GM04504 (cell line): ENCODE measurements around the gene PTPN3.
"Not testable (repeated sequence)": the region's sequence is repeated elsewhere in the genome, so short reads cannot be mapped to it uniquely, and the experiment has no call there.

Source experiments
- DNase-seq: peaks from one replicate; pipeline ENCODE4 v3.0.0-alpha.2; 2012; ENCODE audit warnings: low read depth

Gene PTPN3

DNA sequence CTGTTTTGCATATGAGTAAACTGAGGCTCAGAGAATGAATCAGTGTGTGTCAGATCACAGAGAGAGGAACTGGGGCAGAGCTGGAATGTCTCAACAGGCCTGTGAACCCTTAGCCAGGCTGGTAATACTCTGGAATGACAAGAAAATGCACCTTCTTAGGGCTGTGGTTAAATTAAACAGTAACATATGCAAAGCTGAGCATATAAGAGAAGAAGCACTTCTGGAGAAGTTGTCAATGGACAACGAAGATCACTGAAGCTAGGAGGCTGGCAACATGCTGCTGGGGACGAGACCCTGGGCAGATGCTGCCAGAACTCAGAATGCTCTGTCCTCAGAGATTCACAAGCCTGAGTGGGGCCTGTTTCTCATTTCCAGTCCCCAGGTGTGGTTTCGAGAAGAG is 112.6 kb downstream of the PTPN3 start:
- DNase-seq = no peak

DNA sequence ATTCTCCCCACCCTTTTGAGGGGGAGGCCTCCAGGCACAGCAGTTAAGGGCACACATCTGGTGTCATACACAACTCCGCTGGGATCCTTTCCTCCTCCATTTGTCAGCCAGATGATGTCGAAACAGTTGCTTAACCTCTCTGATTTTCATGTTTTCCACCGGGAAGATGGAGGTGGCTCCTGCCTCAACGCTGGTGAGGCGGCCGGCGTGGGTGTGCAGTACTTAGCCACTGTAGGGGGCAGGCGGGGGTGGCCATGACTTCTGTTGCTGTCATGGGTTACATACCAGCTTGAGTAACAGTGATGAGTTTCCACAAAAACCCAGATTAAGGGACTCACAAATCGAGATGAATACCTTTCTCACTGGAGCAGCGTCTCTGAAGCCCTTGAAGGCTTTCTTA is 114.2 kb downstream of the PTPN3 start:
- no peak for DNase-seq

DNA sequence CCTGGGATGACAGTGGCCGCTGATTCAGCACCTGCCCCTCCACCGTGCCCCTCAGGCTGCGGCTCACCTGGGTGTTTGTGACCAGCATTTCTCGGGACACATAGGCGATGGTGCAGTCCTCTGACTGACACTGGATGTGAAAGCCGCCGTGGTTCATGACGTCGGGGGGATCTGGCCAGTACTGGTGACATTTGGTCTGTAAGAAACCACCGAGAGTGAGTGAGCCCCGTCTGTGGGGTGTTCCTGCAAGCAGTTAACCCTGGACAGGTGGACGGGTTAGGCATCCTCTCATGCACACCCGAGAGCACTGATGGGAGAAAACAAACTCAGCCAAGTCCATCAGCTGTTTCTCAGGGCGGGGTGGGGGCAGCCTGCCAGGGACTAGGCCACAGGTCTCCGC is 114.8 kb downstream of the PTPN3 start:
- DNase-seq = no peak

DNA sequence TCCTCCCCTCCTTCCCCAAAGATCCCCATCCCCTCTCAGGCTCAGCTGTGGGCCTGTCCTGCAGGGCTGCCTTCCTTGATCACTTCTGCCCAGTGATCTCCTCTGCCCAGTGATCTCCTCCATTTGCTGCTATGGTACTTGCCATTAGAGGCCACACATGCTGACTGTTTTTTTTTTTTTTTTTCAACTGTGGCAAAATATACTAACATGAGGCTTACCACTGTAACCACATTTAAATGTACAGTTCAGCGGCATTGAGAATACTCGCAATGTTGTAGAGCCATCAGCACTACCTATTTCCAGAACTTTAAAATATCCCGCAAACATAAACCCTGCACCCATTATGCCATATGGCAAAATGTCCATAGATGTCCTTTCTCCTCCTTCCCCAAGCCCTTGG is 115.5 kb downstream of the PTPN3 start:
- no peak for DNase-seq

DNA sequence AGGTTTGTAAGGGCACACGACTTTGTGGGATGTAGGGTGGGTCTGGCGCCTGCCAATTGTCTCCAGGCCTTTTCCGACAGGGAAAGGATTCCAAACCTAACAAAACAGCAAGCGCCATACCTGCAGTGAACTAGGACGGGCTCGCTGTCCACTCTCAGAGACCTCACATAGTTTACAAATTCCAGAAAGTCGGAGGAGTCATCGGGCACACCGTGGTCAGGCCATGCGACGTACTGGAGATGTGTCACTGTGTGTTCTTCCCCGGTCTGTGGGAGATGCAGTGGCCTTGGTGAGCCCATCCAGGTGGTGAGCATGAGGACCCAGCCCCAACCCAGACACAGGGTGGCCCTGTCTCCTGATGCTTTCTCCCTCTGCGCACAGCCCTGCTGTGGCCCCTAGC is 115.9 kb downstream of the PTPN3 start:
- DNase-seq = no peak

DNA sequence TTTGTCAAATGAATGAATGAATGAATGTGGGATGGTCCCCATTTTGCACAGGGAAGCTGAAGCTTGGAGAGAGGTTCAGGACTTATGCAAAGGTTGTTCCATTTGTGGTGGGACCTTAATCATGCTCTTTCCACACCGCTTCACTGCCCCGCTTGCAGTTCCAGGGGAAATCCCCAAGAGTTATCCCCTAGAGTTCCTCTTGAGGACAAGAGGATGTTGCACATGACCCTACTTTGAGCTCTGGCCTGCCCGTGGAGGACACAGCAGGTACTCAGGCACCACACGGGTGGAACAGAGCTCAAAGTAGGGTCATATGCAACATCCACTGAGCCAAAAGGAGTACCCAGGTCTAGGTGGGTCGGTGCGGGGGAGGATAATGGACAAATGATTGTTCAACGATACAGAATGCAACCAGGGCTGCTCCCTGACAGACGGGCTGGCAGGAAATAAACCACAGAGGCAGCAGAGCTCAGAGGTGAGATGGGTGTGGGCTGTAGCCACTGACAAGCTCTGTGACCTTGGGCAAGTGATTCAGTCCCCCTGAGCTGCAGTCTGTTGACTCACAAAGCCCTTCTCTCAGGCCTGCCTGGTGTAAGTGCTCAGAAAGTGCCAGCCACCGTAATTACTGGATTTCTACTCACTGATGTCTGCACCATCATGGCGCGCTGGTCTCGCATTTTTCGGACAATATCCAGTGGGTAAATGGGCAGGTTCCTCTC is 116.9 kb downstream of the PTPN3 start:
- DNase-seq = no peak

GRCh38 chr9:109379513-109379912 is 118.6 kb downstream of the PTPN3 start:
- no peak for DNase-seq

- no peak for DNase-seq
These were observed 119.8 kb downstream of the PTPN3 start for GRCh38 chr9:109378316-109378715.

DNA sequence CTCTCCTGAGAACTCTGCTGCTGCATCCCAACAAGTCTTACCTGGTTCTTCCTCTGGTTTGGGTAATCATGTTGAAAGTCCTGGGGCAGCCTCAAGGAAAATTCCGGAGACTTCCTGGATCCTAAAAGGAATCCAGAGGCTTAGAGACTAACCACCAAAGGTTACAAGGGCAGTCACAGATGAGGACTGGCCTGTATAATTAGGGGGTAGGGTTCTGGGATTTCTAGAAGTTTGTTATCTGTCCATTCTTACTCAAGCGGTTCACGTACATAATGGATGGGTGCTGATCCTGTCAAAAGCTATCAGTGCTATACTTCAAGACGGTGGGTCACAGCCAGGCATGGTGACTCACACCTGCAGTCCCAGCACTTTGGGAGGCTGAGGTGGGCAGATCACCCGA is 125.9 kb downstream of the PTPN3 start:
- DNase-seq = no peak

GRCh38 chr9:109371374-109371773 is 126.7 kb downstream of the PTPN3 start:
- DNase-seq = no peak

- no peak for DNase-seq
These were observed 128.8 kb downstream of the PTPN3 start for GRCh38 chr9:109369285-109369684.

- DNase-seq = no peak
These were observed 137.3 kb downstream of the PTPN3 start for GRCh38 chr9:109360771-109361170.

GRCh38 chr9:109358968-109359603 is 139.0 kb downstream of the PTPN3 start:
- DNase-seq = not testable (repeated sequence)

GRCh38 chr9:109355564-109356297 is 142.4 kb downstream of the PTPN3 start:
- no peak for DNase-seq

DNA sequence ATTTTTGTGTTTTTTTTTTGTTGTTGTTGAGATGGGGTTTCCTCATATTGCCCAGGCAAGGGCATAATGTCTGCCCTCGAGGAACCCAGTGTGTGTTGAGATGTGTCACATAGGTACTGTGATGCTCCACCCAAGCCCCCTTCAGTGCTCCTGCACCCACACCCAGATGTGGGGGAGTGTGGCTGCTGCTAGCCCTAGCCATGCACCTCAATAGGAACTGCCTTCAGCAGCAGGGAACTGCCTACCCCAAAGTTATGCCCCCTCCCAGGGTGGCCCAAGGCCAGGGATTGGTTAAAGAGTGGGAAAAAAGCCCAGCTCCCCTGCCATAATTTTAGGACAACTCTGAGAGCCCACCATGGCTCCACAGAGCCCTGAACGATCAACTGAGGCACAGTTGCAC is 143.9 kb downstream of the PTPN3 start:
- DNase-seq = no peak

GRCh38 chr9:109351032-109351431 is 147.1 kb downstream of the PTPN3 start:
- DNase-seq = no peak

DNA sequence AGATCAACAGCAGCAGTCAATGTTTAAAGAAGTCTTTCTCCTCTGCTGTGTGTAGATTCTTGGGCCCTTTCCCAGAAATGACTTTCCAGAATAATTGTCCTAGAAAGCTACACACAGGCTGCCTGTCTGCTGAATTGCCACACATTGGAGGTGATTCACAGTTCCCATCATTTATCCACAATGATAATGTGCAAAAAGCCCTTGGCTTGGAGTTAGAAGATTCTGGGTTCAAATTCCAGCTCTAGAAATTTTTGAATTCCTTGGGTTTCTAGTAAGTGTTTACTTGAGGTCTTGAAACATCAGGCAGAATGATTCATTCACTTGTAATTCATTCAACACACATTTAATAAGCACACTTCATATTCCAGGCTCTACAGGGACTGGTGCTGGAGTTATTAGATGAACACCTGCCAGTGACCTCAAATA is 148.7 kb downstream of the PTPN3 start:
- DNase-seq = peak; percentile 75

GRCh38 chr9:109346904-109347303 is 151.2 kb downstream of the PTPN3 start:
- DNase-seq = no peak

GRCh38 chr9:109344866-109345265 is 153.2 kb downstream of the PTPN3 start:
- DNase-seq = no peak

- DNase-seq = no peak
These were observed 155.2 kb downstream of the PTPN3 start for GRCh38 chr9:109342878-109343277.

DNA sequence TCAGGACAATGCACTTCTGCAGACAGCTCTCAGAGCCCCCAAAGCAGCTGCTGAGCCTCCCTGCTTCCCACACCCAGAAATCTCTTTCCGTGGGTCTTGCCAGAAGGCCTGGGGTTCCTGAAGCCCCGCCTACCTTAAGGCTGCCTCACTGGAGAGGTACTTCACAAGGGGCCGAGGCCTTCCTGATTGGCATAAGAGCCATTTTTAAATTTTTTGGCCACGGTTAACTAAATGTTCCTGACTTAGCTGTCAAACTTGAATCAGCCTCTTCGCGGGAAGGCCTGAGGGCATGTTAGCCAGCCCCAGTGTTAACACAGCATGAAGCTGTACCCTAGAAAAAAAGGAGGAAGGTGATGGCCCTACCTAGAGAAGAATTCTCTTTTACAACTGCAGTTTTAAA is 156.5 kb downstream of the PTPN3 start:
- no peak for DNase-seq

- not testable (repeated sequence) for DNase-seq
These were observed 157.1 kb downstream of the PTPN3 start for GRCh38 chr9:109340979-109341378.

GRCh38 chr9:109336409-109336808 is 161.7 kb downstream of the PTPN3 start:
- DNase-seq = no peak
